CD4-positive, alpha-beta T cell (primary cell): ENCODE measurements around the gene ARHGAP26. TPM values are rescaled to one million over a fixed set of nuclear protein-coding genes. Genes with fewer than 3 reads are reported as not detected.

Source experiments
- ATAC-seq: fragments of 200-7000 bp; cut with Tn5 transposase; one replicate; pipeline ENCODE4 v1.10.0; 2022; ENCODE audit warnings: mild to moderate bottlenecking; ENCODE audit not compliant: poor library complexity
- CTCF ChIA-PET: fragments of 350-600 bp; sonication (Branson Sonifier 250); formaldehyde crosslinking; loops from one replicate; lab custom pipeline; 2021; ENCODE audit warnings: antibody characterized with exemption, inconsistent platforms; lab: Charles Lee
- POLR2A ChIA-PET: fragments of 350-600 bp; sonication (Branson Sonifier 250); formaldehyde crosslinking; loops from one replicate; lab custom pipeline; 2021; ENCODE audit warnings: antibody characterized with exemption, inconsistent platforms; lab: Charles Lee
- DNase-seq, 14 experiments: peaks; one replicate each; pipeline ENCODE4 v3.0.0-alpha.2; 2013 to 2020; ENCODE audit warnings: mixed read lengths in 2 of 14
- H3K27ac ChIP-seq, 2 donors: one replicate each; pipeline versions ENCODE4 v1.5.1 to v1.7.0; 2013; ENCODE audit warnings: low read length in 2 of 2, low read depth in 1 of 2, mild to moderate bottlenecking in 1 of 2
- H3K27me3 ChIP-seq, 2 experiments: 1 replicate in 1 of 2; 2 replicates in 1 of 2; pipeline versions ENCODE4 v1.6.1 to v1.7.0; 2013; ENCODE audit warnings: low read length in 2 of 2, control low read depth in 1 of 2, mild to moderate bottlenecking in 1 of 2, moderate library complexity in 1 of 2; ENCODE audit not compliant: insufficient read depth in 2 of 2, control insufficient read depth in 1 of 2
- H3K36me3 ChIP-seq: one replicate; pipeline ENCODE4 v1.6.1; 2013; ENCODE audit warnings: low read length, control low read depth; ENCODE audit not compliant: insufficient read depth
- H3K4me1 ChIP-seq: one replicate; pipeline ENCODE4 v1.6.1; 2013; ENCODE audit warnings: low read length, control low read depth; ENCODE audit not compliant: insufficient read depth
- H3K4me3 ChIP-seq: one replicate; pipeline ENCODE4 v1.5.1; 2013; ENCODE audit warnings: mild to moderate bottlenecking, low read length, moderate library complexity
- H3K9me3 ChIP-seq, 2 experiments: 1 replicate in 1 of 2; 2 replicates in 1 of 2; pipeline versions ENCODE4 v1.6.1 to v1.7.0; 2013; ENCODE audit warnings: low read length in 2 of 2, mild to moderate bottlenecking in 2 of 2, control low read depth in 1 of 2, moderate library complexity in 1 of 2; ENCODE audit not compliant: control insufficient read depth in 1 of 2, insufficient read depth in 1 of 2
- H3K27ac Mint-ChIP-seq: one replicate; pipeline ENCODE4 v1.8.0; 2020; ENCODE audit warnings: mixed read lengths
- H3K27me3 Mint-ChIP-seq: one replicate; pipeline ENCODE4 v1.8.0; 2021; ENCODE audit warnings: mixed read lengths
- H3K36me3 Mint-ChIP-seq: one replicate; pipeline ENCODE4 v1.8.0; 2021; ENCODE audit warnings: low read depth, mixed read lengths
- H3K4me1 Mint-ChIP-seq: one replicate; pipeline ENCODE4 v1.8.0; 2021; ENCODE audit warnings: low read depth, mixed read lengths
- H3K4me3 Mint-ChIP-seq: one replicate; pipeline ENCODE4 v1.8.0; 2020; ENCODE audit warnings: mild to moderate bottlenecking, mixed read lengths
- H3K9me3 Mint-ChIP-seq: one replicate; pipeline ENCODE4 v1.8.0; 2020; ENCODE audit warnings: mixed read lengths
- intact Hi-C, 2 experiments: fragments of 100-400 bp; cut with DNase I in 1 of 2; cut with micrococcal nuclease in 1 of 2; formaldehyde crosslinking; loops; one replicate each; pipeline versions ENCODE4 v1.15.1 to v1.9.0; 2023 to 2025; cut with DNase I, micrococcal nuclease
- total RNA-seq, 174 experiments: library from RNA in 2 of 174; stranded (reverse) in 2 of 174; gene quantifications; one replicate each; pipeline ENCODE4 v1.2.3 and lab custom pipeline; 2021 to 2026
- TF ChIP-seq, protein P1 (sequence below): fragments of 200-600 bp; IDR thresholded peaks from one replicate; pipeline ENCODE4 v1.8.0; 2022; ENCODE audit warnings: antibody characterized with exemption, mild to moderate bottlenecking

ARHGAP26 gene
- total RNA-seq, 2 experiments from 2014 or later = 24.9 to 27.3 TPM

DNA sequence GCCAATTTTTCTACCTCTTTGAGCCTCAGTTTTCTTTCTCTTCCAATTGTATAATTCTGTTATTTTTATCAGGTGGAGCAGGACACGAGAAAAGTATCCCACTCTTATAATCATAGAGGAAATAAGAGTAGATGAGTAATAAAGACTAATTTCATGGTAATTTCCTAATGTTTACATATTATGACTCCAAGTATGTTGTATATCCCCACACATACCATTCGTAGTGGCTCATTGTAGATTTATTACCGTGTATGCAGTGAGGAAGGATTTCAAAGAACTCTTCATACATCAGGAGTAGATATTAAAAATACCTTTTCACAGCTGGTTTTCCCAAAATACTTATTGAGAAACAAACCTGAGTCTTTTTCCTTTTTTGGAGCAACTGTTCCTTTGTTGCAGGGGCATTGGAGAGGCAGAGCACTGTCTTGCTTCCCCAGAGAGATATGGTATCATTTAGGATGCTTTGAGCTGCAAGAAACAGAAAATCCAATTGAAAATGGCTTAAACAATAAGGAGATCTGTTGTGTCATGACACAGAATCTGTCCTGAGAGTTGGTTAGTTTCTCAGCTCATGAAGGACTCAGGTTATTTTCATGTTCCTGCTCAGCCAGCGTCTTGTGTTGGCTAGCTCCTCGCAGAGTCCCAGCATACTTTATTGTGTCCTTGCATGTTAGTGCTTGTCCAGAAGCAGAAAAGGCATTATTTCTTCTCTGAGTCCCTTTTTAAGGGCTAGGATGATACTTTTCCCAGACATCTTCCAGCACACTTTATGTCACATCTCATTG, 291.2 kb downstream of the ARHGAP26 start:
- TF ChIP-seq, protein P1, sequence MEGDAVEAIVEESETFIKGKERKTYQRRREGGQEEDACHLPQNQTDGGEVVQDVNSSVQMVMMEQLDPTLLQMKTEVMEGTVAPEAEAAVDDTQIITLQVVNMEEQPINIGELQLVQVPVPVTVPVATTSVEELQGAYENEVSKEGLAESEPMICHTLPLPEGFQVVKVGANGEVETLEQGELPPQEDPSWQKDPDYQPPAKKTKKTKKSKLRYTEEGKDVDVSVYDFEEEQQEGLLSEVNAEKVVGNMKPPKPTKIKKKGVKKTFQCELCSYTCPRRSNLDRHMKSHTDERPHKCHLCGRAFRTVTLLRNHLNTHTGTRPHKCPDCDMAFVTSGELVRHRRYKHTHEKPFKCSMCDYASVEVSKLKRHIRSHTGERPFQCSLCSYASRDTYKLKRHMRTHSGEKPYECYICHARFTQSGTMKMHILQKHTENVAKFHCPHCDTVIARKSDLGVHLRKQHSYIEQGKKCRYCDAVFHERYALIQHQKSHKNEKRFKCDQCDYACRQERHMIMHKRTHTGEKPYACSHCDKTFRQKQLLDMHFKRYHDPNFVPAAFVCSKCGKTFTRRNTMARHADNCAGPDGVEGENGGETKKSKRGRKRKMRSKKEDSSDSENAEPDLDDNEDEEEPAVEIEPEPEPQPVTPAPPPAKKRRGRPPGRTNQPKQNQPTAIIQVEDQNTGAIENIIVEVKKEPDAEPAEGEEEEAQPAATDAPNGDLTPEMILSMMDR = no peak
- POLR2A ChIA-PET = no interaction called here
- H3K36me3 Mint-ChIP-seq = peaks cover 80% of the 10 kb centered on the region

DNA sequence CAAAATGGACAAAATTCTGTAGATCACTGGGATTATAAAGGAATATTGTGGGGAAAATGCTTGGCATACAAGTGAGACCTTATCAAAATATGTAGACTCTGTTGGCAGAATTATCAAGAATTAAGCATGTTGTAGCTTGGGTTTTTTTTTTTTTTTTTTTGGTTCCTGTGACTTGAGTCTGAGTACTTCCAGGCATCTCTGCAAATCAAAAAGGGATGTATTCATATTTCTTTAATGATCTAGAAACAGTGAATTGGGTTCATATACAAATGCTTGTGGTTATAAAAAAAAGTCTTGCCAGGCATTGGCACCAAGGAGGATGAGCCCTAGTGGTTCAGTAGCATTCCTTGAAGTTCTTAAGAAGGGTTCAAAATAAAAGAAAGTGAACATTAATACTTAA, 292.2 kb downstream of the ARHGAP26 start:
- ATAC-seq = no peak
- no peaks in the 10 kb centered on the region for H3K4me1 Mint-ChIP-seq

More for the DNA sequence above, 291.2 kb downstream of the ARHGAP26 start:
- no peaks in the 10 kb centered on the region for H3K27me3 ChIP-seq
- H3K9me3 Mint-ChIP-seq = no peaks in the 10 kb centered on the region
- no peaks in the 10 kb centered on the region for H3K4me1 Mint-ChIP-seq
- H3K9me3 ChIP-seq = no peaks in the 10 kb centered on the region
- no peak overlapping the region for H3K4me3 Mint-ChIP-seq
- intact Hi-C loops = no loop called here
- no peak overlapping the region for H3K27ac Mint-ChIP-seq
- CTCF ChIA-PET = interaction anchor here (2.2 kb wide), 1 partner anchor 21 kb away, joined by 5 read pairs; no protein-coding TSS in a partner anchor
- H3K4me3 ChIP-seq = no peak overlapping the region
- no peak for ATAC-seq
- no peak for DNase-seq
- H3K36me3 ChIP-seq = peaks cover 23% of the 10 kb centered on the region
- no peaks in the 10 kb centered on the region for H3K4me1 ChIP-seq
- H3K27ac ChIP-seq = no peak overlapping the region
- no peaks in the 10 kb centered on the region for H3K27me3 Mint-ChIP-seq

DNA sequence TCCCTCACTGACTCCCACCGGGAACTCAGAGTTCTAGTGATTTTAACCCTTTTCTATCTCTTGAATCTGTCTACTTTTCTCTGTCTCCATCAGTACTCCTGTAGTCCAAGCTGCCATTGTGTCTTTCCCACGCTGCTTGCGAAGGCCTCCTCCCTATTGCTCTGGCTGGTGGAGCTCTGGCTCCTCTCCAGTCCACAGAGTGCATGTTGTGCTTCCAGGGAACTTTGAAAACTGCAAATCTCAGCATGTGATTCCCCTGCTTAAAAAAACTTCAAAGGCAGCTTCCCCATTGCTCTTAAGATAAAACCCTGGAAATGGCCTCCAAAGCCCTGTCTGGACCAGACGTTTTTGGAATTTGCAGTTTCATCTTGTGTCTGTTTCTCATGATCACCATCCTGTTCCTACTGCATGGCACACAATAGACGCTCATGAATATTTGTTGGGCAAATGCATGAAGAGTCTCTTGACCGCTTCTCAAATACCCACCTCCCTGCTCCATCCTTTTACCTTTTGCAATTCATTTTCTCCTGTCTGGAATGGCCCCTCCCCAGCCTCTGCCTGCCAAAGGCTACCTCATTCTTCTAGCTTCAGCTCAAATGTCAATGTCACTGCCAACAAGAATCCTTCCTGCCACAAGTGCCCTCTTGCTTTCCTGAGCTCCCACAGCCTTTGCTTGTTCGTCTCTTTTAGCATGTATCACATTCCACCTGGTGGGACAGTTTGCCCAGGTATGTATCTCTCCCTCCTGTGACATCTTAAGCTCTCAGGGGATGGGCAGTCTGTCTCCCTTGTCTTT, 293.2 kb downstream of the ARHGAP26 start:
- no peaks in the 10 kb centered on the region for H3K27me3 ChIP-seq
- H3K9me3 Mint-ChIP-seq = no peaks in the 10 kb centered on the region
- H3K36me3 ChIP-seq = peaks cover 7% of the 10 kb centered on the region
- H3K27ac ChIP-seq = no peak overlapping the region
- H3K27ac Mint-ChIP-seq = no peak overlapping the region
- no peaks in the 10 kb centered on the region for H3K9me3 ChIP-seq
- peaks cover 3% of the 10 kb centered on the region for H3K4me1 ChIP-seq
- H3K27me3 Mint-ChIP-seq = no peaks in the 10 kb centered on the region
- POLR2A ChIA-PET = no interaction called here
- no peaks in the 10 kb centered on the region for H3K4me1 Mint-ChIP-seq
- no peak overlapping the region for H3K4me3 Mint-ChIP-seq
- ATAC-seq (no peak), DNase-seq (no peak)
- H3K36me3 Mint-ChIP-seq = peaks cover 74% of the 10 kb centered on the region
- TF ChIP-seq, protein P1 = no peak
- H3K4me3 ChIP-seq = no peak overlapping the region
- intact Hi-C loops = no loop called here
- CTCF ChIA-PET = no interaction called here

More for the DNA sequence above, 292.2 kb downstream of the ARHGAP26 start:
- CTCF ChIA-PET = interaction anchor here (0.6 to 2.2 kb wide), 2 partner anchors 20 to 134 kb away, joined by 4 to 5 read pairs; no protein-coding TSS in a partner anchor
- intact Hi-C loops = no loop called here
- POLR2A ChIA-PET = no interaction called here
- Mint-ChIP-seq H3K9me3 (no peaks in the 10 kb centered on the region), H3K4me3 (no peak overlapping the region), H3K36me3 (peaks cover 78% of the 10 kb centered on the region), H3K27me3 (no peaks in the 10 kb centered on the region), H3K27ac (no peak overlapping the region)
- peaks cover 3% of the 10 kb centered on the region for H3K4me1 ChIP-seq
- no peaks in the 10 kb centered on the region for H3K9me3 ChIP-seq
- H3K27ac ChIP-seq = no peak overlapping the region
- no peak overlapping the region for H3K4me3 ChIP-seq
- H3K36me3 ChIP-seq = peaks cover 14% of the 10 kb centered on the region
- no peaks in the 10 kb centered on the region for H3K27me3 ChIP-seq
- DNase-seq = no peak
- TF ChIP-seq, protein P1 = no peak
